ENCODE measurements around the gene ARID5B. TPM values are rescaled to one million over a fixed set of nuclear protein-coding genes. Genes with fewer than 3 reads are reported as not detected.

The ARID5B gene
- polyA plus RNA-seq, 1 donor from 2014 or later, result 2.1 TPM

- Histone ChIP-seq H3K9me3 (ENCODE audit: low read length) (no peaks in the 10 kb centered on the region), H3K9me2 (ENCODE audit: insufficient read depth, low read length) (no peaks in the 10 kb centered on the region), H2AFZ (ENCODE audit: low read depth, low read length) (no peak overlapping the region), H3K36me3 (ENCODE audit: insufficient read depth, low read length) (no peaks in the 10 kb centered on the region), H4K20me1 (ENCODE audit: insufficient read depth) (no peaks in the 10 kb centered on the region), H3K27ac (ENCODE audit: low read length) (peak overlapping the region; percentile 46), H3K27me3 (ENCODE audit: insufficient read depth, low read depth, low read length) (no peaks in the 10 kb centered on the region), H3K4me2 (ENCODE audit: low read length) (no peak overlapping the region), H3K79me2 (replicated peaks; ENCODE audit: insufficient read depth, low read length) (no peaks in the 10 kb centered on the region), H3K4me3 (ENCODE audit: low read length) (peak overlapping the region; percentile 0), H3K9ac (ENCODE audit: low read length) (no peak overlapping the region), H3F3A (ENCODE audit: insufficient read depth, low read length, poor library complexity, severe bottlenecking) (no peaks in the 10 kb centered on the region)
- TF ChIP-seq EP300 (conservative IDR thresholded peaks at IDR 0.05; ENCODE audit: poor library complexity, severe bottlenecking), result no peak
Observed at GRCh38 chr10:61992671-61993668, 91.5 kb downstream of the ARID5B start.

GRCh38 chr10:61993711-61994401, 92.4 kb downstream of the ARID5B start:
- TF ChIP-seq RAD21 (conservative IDR thresholded peaks at IDR 0.05), result no peak
- no peak for TF ChIP-seq MXI1 (conservative IDR thresholded peaks at IDR 0.05; ENCODE audit: poor library complexity, severe bottlenecking)
- no peak for TF ChIP-seq EZH2 (IDR thresholded peaks at IDR 0.05; ENCODE audit: borderline replicate concordance, insufficient read depth, low read length, poor library complexity, severe bottlenecking)
- TF ChIP-seq TAF1 (IDR thresholded peaks at IDR 0.05; ENCODE audit: low read depth), result no peak
- TF ChIP-seq POLR2AphosphoS5 (IDR thresholded peaks at IDR 0.05), result no peak
- Histone ChIP-seq H3K27me3 (ENCODE audit: insufficient read depth, low read depth, low read length) (no peaks in the 10 kb centered on the region), H3K4me3 (ENCODE audit: low read length) (peak overlapping the region; percentile 0), H3F3A (ENCODE audit: insufficient read depth, low read length, poor library complexity, severe bottlenecking) (no peaks in the 10 kb centered on the region), H3K9me2 (ENCODE audit: insufficient read depth, low read length) (no peaks in the 10 kb centered on the region), H3K36me3 (ENCODE audit: insufficient read depth, low read length) (no peaks in the 10 kb centered on the region), H3K4me2 (ENCODE audit: low read length) (peak overlapping the region; percentile 0), H4K20me1 (ENCODE audit: insufficient read depth) (no peaks in the 10 kb centered on the region), H2AFZ (ENCODE audit: low read depth, low read length) (no peak overlapping the region), H3K9ac (ENCODE audit: low read length) (no peak overlapping the region), H3K9me3 (ENCODE audit: low read length) (no peaks in the 10 kb centered on the region), H3K27ac (ENCODE audit: low read length) (peak overlapping the region; percentile 46), H3K79me2 (replicated peaks; ENCODE audit: insufficient read depth, low read length) (no peaks in the 10 kb centered on the region)

DNA sequence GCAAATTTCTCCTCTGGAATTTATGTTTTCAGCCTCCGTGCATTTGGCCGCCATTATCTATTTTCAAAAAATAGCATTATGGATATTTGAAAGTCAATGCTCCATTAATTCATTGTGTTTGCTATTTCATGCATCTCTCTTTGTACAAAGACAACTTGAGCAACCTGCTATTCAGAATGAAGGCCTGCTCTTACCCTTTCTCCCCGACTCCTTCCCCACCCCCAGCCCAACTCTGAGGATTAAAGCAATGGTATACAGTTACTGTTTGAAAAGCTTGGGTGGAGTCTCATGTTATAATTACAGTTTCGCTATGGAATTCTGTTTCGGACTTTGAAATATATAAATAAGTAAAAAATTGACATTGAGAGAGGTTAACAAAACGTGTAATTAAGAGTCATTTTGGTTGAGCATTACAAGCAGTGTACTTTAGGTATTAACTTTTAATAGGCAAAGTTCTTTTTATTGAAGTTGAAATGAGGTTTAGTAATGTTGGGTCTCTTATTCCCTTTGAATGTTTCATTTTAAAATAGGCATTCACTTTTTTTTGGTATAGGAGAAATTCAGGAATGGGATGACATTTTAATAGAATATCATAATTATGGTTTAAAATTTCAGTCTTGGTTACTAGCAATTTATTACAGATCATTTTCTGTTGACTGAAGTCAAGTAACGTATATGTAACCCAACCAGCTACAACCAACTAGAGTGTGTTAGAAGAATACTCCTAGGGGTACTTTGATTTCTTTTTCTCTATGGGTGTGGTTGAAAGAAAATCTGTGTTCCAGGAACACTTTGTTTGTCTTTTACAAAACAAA, 93.1 kb downstream of the ARID5B start:
- H3K4me2 ChIP-seq (ENCODE audit: low read length), result no peak overlapping the region
- H3K9me2 ChIP-seq (ENCODE audit: insufficient read depth, low read length), result no peaks in the 10 kb centered on the region
- H3K27ac ChIP-seq (ENCODE audit: low read length), result no peak overlapping the region

More for the DNA sequence above, 93.1 kb downstream of the ARID5B start:
- Histone ChIP-seq H3K4me3 (ENCODE audit: low read length) (no peak overlapping the region), H2AFZ (ENCODE audit: low read depth, low read length) (no peak overlapping the region), H4K20me1 (ENCODE audit: insufficient read depth) (no peaks in the 10 kb centered on the region), H3F3A (ENCODE audit: insufficient read depth, low read length, poor library complexity, severe bottlenecking) (no peaks in the 10 kb centered on the region), H3K9ac (ENCODE audit: low read length) (no peak overlapping the region), H3K9me3 (ENCODE audit: low read length) (no peaks in the 10 kb centered on the region), H3K27me3 (ENCODE audit: insufficient read depth, low read depth, low read length) (no peaks in the 10 kb centered on the region), H3K79me2 (replicated peaks; ENCODE audit: insufficient read depth, low read length) (no peaks in the 10 kb centered on the region), H3K36me3 (ENCODE audit: insufficient read depth, low read length) (no peaks in the 10 kb centered on the region)
- TF ChIP-seq EP300 (conservative IDR thresholded peaks at IDR 0.05; ENCODE audit: poor library complexity, severe bottlenecking) (no peak), POLR2AphosphoS5 (IDR thresholded peaks at IDR 0.05) (no peak), RAD21 (conservative IDR thresholded peaks at IDR 0.05) (no peak), EZH2 (IDR thresholded peaks at IDR 0.05; ENCODE audit: borderline replicate concordance, insufficient read depth, low read length, poor library complexity, severe bottlenecking) (no peak), MXI1 (conservative IDR thresholded peaks at IDR 0.05; ENCODE audit: poor library complexity, severe bottlenecking) (no peak)
- TF ChIP-seq, protein P1, sequence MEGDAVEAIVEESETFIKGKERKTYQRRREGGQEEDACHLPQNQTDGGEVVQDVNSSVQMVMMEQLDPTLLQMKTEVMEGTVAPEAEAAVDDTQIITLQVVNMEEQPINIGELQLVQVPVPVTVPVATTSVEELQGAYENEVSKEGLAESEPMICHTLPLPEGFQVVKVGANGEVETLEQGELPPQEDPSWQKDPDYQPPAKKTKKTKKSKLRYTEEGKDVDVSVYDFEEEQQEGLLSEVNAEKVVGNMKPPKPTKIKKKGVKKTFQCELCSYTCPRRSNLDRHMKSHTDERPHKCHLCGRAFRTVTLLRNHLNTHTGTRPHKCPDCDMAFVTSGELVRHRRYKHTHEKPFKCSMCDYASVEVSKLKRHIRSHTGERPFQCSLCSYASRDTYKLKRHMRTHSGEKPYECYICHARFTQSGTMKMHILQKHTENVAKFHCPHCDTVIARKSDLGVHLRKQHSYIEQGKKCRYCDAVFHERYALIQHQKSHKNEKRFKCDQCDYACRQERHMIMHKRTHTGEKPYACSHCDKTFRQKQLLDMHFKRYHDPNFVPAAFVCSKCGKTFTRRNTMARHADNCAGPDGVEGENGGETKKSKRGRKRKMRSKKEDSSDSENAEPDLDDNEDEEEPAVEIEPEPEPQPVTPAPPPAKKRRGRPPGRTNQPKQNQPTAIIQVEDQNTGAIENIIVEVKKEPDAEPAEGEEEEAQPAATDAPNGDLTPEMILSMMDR (IDR thresholded peaks at IDR 0.05; ENCODE audit: poor library complexity, severe bottlenecking), result no peak

All from neural cell (in vitro differentiated cells).